HG03571 (cell line): Measurements from ENCODE around the gene BMAL2.

ENCODE experiments used
- ATAC-seq: cut with Tn5 transposase; IDR thresholded peaks from one replicate; pipeline ENCODE4 v1.9.1; 2021; ENCODE audit not compliant: unreplicated experiment

The BMAL2 gene, protein sequence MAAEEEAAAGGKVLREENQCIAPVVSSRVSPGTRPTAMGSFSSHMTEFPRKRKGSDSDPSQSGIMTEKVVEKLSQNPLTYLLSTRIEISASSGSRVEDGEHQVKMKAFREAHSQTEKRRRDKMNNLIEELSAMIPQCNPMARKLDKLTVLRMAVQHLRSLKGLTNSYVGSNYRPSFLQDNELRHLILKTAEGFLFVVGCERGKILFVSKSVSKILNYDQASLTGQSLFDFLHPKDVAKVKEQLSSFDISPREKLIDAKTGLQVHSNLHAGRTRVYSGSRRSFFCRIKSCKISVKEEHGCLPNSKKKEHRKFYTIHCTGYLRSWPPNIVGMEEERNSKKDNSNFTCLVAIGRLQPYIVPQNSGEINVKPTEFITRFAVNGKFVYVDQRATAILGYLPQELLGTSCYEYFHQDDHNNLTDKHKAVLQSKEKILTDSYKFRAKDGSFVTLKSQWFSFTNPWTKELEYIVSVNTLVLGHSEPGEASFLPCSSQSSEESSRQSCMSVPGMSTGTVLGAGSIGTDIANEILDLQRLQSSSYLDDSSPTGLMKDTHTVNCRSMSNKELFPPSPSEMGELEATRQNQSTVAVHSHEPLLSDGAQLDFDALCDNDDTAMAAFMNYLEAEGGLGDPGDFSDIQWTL

DNA sequence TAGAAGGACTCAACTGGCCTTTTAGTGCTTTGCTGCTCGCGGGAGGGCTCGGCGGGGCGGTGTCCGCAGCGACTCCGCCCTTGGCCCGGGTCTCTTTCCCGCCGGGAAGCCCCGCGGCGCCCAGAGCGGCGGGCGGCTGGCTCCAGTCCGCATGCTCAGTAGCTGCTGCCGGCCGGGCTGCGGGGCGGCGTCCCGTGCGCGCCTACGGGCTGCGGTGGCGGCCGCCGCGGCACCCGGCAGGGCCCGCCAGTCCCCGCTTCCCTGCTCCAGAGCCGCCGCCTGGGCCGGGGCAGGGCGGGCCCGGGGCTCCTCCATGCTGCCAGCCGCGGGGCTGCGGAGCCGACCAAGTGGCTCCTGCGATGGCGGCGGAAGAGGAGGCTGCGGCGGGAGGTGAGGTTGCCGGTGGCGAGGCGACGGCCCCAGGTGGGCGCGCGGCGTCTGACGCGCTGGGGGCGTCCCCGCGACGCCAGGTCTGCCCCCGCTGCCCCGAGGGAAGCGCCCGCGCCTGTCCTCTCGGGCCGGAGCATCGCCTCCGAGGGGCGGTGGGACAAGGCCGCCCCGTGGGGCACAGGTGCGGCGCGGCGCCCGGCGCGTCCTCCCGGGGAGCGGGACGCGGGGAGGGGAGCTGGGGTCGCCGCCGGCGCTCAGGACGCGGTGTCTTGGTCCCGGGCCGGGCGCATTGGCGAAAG lies at the start of gene BMAL2:
Gene BMAL2, plus strand, starts transcription at position 123 of the 689 bp plus-strand sequence. Its CDS starts 237 bp downstream, at position 360.
- ATAC-seq = peak; percentile 29

DNA sequence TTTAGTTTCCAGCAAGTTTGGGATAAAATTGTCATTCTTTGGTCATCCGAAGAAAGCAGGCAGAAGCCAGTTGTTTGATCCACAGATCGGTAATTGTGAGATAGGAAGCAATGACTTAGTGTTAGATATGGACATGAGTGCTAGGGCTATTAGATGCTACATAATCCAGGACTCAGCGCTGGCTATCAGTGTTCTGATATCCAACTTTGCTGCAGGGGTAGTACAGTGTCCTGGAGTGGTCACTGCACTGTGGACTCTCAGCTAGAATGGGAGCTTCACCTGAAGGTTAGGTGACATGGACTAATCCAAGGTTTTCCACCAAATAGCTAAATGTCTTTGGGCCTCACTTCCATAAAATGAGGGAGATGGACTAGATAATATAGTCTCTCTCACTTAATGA lies 48.6 kb upstream of the BMAL2 start:
- ATAC-seq = no peak

DNA sequence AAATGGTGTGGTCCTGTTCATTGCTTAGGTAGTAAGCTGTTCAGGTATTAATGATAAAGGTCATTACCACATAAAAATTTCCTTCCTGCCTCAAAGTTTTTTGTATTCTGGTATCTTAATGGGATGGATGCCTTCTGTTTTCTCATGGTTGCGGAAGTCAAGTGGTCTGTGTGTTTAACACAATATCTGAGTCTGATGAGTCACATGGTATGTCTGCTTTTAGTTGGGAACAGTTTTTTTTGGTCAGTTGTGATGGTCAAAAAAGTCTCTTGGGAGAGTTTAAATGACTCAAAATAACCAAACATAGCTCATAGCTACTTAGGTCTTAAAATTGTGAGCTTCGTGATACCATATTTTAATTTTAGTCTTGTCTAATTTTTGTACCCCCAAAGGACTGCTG lies 47.9 kb upstream of the BMAL2 start:
- peak; percentile 56 for ATAC-seq

DNA sequence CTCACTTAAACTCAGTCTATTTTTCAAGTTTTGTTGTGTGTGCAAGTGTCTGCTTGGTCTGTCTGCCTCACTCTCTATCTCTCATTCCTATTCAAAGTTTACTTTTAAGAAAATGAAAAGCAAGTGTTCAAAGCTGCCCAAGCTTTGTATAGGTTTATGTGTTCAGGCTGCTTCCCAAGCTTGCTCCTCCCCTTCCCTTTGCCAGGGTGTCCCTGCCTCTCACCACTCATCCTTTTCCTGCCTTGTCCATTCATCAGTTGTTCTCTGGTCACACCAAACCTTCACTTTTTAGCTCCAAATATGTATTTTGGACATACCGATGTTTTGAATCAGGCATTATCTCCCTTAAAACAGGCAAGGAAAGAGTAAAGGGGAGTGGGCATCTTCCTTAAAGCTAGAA lies 47.2 kb upstream of the BMAL2 start:
- ATAC-seq = no peak

DNA sequence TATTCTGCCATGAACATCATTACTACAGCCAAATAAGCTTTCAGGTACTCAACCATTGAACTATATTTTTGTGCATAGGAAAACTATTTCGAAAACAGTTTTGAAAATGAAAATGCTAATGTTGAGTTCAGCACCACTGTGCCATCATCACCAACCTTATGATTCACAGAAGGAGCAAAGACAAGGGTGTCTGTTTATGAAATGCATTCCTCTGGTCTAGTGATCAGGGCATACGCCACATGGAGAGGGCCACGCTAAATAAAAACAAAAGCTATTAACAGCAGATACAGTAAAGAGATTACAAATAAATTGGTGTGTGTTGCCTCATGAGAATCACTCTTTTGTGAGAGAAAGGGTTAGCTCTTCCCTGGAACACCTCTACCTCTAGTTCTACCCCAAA lies 43.2 kb upstream of the BMAL2 start:
- no peak for ATAC-seq

DNA sequence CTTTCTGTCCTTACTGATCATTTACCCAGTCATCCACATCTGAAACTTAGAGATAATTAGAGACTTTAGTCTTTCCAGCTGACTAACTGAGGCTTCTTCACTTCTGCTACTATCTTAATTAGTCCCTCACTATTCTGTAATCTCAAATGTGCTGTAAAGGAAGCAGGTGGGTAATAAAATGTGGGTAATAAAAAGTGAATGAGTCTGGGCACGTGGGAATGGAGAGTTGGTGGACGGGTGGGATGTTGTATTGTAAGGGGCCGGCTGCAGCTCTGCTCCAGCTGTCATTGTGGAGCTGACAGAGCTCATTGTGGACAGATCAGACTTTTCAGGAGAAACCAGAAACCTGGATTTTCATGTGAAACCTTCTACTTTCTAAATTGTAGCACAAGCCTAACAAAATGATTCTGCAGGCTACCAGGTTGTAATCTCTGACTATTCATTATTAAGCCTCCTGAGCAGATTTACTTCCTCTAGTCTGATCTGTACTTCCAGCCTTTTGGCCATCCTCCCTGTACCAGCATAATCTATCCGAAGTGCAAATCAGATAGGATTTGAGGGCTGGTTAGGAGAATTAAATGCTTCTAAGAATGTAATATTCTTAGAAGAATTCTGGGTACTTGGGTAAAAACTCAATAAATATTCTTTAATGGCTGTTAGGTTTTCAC lies 42.0 kb upstream of the BMAL2 start:
- ATAC-seq = no peak

DNA sequence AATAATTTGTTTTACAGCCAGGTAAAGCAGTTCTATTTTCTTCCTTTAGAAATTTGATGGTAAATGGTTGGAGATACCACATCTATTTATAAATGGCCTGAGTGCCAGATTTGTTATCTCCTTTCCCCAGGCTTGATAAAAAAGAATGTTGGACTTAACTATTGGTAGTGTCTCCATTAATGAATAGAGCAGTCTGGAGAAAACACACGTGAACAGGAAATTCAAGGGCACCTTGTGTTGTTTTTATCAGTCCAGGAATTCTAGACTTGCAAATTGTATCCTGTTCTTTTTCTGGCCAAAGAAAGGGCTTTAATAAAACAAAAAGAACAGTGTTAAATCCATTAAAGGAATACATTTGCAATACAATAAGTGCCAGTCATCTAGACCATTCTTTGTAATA lies 40.8 kb upstream of the BMAL2 start:
- no peak for ATAC-seq

DNA sequence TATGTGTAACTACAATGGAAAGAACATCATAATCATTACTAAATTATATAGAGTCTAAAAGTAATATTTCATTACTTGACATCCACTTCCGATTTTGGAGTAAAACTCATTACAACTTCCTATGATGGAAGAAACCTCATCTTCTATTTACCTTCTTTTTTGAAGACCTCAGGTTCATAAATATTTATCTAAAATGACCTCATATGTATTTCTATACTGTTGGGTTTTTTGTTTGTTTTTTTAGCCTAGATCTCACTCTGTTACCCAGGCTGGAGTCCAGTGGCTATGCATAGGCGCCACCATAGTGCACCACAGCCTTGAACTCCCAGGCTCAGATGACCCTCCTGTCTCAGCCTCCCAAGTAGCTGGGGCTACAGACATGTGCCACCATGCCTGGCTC lies 39.9 kb upstream of the BMAL2 start:
- no peak for ATAC-seq

DNA sequence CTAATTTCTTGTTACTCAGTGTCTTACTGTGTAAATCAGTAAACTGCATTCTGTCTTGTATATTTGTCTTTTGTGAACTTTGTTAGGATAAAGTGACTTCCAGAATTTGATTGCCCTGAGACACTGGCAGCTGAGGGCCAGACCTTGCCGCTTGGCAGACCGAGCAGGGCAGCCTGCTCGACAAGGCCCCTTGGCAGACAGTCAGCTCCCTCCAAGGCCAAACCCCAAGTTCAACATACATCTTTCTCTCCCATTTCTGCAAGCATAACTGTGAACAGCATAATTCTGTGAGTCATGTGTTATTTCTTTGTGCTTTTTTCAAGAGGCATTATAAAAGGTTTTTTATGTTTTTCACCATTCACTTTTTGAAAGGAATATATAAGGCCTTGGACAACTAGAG lies 39.2 kb upstream of the BMAL2 start:
- no peak for ATAC-seq

DNA sequence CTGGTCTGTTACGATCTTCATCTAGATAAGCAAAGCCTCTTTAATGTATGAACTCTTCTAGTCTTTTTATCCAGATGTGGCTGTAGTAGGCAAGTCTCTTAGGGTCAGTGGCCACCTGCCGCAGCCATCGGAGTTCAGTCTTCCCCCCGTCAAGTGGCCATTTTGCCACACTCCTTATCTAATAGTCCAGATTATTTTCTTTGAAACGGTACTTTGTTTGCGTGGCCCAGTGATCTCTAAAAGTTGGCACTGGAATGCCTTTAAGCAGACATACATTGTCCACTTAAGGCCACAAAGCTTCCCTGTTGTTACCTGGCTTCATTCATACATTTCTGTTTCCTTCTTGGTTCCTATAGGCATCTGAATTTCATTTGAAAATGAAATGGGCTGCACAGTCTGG lies 36.0 kb upstream of the BMAL2 start:
- no peak for ATAC-seq

DNA sequence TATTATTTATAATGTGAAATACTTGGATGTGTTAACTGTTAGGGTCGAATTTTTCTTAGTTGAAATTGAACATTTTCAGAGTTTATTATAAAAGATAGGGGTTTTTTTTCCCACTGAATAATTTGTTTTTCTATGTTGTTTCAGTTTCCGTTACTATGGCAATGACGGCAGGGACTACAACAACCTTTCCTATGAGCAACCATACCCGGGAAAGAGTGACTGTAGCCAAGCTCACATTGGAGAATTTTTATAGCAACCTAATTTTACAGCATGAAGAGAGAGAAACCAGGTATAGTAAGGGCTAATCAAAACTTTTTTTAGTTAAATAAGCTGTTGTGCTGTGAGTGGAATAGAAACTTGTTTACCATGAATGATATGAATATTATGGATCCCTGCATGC lies 35.1 kb upstream of the BMAL2 start:
- no peak for ATAC-seq

DNA sequence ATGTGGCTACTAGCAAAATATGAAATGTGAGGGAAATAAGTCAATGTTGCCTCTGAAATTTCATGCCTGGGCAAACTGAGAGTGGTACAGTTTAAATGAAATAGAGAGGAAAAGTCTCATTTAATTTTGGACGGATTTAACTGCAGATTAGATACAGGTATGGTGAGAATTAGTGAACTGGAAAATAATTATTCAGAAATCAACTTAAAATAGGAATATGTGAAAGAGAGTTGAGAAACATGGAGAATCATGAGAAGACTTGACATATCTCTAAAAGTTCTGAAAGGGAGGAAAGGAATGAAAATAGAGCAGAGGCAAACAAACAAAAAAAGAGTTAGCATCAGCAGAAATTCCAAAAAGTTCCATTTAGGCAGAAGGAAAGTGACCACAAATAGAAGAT lies 33.5 kb upstream of the BMAL2 start:
- no peak for ATAC-seq

DNA sequence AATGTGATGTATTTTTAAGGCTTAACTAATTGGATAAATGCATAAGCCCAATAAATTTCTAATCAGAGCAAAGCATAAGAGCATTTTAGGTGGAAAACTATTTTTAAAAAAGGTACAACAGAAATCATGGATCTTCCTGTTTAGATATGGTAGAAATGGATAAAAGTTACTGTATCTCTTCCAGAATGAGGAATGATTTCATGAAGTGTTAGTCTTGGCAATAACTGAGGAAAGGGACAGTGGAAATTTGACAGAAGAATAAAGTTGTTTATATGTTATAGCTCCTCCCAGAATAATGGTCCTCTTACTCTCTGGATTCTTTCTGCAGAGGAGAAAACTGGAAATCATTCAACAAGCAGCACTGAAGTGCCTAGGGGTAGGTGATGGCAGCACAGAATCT lies 32.4 kb upstream of the BMAL2 start:
- no peak for ATAC-seq

DNA sequence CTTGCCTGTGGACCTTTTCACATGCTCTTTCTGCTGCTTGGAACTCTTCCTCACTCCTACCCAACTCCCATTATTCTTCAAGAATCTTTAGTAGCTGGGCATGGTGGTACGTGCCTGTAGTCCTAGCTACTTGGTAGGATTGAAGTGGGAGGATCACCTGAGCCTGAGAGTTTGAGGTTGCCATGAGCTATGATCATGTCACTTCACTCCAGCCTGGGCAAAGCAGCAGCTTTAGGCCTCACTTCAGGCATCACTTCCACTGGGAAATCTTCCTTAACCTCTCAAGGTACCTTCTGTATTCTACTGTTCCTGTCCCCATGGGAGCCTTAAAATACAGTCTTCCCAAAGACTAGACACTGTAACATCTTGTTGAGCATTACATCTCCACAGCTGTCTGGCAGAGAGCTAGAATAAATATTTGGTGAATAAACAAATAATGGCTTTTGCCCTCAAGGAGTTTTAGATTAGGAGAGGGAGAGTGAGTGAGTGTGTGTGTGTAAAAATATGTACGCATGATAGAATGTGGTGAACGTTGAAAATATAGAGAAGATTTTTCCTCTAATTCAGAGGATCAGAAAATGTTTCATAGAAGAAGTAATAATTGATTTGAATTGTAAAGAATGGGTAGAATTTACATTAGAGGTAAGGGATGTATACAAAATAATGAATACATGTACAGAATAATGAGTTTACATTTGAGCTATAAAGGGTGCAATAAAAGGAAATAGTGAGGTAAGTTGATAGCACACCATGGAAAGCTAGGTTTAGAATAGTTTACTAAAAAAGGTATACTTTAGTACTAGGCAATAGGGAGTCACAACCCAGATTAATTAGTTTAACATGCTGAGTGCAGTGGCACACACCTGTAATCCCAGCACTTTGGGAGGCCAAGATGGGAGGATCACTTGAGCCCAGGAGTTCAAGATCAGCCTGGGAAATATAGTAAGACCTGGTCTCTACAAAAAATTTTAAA lies 29.2 kb upstream of the BMAL2 start:
- no peak for ATAC-seq

DNA sequence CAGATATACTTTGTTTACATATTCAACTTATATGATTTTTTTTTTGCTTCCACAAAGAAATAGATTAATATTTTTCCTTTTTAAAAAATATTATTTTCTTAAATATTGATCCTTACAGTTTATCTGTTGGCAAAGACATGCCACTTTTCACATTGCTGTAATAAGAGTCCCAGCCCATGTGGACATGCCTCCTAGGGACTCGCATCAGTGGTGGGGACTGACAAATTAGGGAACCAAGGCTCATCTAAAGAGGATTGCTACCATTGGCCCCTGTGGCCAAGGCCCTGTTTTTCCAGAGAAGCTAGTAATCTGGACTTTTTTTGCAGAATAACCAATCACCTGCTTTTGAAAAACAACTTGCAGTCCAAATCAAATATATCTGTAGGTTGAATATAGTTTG lies 27.8 kb upstream of the BMAL2 start:
- no peak for ATAC-seq

DNA sequence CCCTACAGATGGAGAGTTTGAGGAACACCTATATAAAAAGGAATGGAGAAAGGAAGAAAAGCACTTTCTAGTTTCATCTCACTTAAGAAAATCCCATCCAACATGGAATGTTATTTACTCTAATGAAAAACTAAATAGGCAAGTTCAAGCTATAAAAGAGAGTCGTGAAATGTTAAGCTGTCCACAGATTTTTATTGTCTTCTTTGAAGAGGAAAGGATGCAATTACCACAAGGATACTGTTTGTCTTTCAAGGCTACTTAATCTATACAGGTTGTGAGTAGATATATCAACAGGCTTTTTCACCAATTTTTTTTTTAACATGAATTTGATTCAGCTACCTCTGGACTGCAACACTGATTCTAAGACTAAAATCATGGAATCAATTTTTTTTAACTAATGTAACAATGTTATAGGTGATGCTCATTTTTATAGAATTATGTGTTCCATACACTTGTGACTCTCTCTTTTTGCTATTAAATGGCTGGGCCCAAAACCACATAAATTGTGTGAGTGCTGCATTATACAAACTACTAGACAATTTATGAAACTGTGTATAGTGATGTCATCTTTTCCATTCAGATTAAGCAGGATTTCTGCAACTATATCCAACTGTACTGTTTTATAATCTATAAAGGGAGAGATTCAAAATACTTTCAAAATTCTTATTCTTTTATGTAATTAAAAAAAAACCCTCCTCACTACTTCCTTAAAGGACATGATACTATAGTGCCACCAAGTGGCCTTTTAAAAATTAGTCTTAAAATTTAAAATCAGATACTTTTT lies 26.8 kb upstream of the BMAL2 start:
- no peak for ATAC-seq

DNA sequence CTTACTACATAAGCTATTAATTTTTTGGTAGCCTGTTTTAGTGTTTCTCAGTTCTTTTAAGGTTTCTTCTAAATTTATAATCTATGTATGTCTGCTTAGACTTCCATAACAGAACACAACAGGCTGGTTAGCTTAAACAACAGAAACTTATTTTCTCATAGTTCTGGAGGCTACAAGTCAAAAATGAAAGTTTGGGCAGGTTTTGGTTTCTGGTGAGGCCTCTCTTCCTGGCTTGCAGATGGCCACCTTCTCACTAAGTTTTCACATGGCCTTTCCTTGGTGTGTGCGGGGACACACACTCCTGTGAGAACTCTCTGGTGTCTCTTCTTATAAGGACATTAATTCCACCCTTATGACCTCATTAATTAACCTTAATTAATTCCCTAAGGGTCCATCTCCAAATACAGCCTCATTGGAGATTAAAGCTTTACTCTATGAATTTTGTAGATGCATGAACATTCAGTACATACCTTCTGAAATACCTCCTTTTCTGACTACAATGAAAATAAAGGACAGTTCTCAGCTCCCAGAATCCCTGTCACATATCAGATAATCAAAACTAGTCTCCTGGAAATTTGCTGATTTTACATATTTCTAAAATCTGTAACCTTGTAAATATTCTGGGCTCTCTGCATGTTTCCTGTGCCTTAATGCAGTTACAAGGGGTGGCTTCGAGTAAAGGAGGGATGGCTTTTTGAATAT lies 23.2 kb upstream of the BMAL2 start:
- ATAC-seq = no peak

DNA sequence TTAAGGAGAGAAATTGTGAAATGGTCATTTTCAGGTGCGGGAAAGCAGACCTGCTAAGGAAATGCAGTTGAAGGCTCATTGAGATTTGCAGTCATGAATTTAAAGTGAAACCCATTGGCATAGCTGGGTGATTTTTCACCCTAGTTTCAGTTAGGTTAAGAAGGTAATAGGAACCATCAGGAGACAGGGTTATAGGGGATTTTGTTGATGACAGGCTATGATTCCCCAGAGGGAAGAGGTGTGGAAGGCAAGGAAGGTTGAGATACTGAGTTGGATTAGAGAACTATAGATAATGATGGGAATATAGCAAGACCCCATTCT lies 22.7 kb upstream of the BMAL2 start:
- no peak for ATAC-seq

DNA sequence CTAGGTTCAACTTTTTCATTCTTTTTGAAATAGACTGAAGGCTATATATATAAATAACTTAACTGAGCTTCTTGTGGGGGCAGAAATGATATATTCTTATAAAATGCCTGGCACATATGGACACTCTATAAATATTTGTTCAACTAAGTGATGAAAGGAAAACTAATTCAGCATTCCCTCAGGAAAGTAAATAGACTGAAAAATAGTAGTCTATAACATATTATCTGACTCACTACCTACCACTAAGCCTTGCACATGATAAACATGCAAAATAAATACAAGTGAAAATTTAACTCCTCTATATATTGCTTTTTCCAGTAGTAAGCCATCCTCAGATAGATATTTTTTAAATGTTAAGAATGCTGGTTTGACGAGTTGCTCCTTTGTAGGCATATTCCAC lies 15.7 kb upstream of the BMAL2 start:
- ATAC-seq = no peak
